NOMO-1 treated with dmso at 0.1 percent for 144 hours (cell line): ENCODE results near the gene ZNF569.
A peak's percentile ranks its signal among the peaks of the same experiment; 100 is the strongest.
"Not testable (repeated sequence)": the region's sequence is repeated elsewhere in the genome, so short reads cannot be mapped to it uniquely, and the experiment has no call there.

Experiments used
- DNase-seq: peaks from one replicate; lab custom pipeline; 2025; ENCODE audit not compliant: unreplicated experiment; lab: John Stamatoyannopoulos, UW

ZNF569 gene

GRCh38 chr19:37403403-37403802 lies 63.8 kb downstream of the ZNF569 start:
- DNase-seq: no peak

DNA sequence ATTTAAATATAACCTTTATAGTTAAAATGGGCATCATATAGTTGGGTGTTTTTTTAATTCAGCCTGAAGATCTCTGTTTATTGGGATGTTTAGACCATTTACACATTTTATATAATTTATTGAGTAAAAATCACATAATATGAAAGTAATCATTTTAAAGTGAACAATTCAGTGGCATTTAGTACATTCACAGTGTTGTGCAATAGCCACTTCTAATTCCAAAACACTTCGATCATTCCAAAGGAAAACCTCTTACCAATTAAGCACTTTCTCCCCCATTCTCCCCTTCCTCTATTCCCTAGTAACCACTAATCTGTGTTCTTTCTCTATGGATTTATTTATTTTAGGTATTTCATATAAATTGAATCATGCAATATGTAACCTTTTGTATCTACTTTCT lies 66.2 kb downstream of the ZNF569 start:
- DNase-seq: no peak

DNA sequence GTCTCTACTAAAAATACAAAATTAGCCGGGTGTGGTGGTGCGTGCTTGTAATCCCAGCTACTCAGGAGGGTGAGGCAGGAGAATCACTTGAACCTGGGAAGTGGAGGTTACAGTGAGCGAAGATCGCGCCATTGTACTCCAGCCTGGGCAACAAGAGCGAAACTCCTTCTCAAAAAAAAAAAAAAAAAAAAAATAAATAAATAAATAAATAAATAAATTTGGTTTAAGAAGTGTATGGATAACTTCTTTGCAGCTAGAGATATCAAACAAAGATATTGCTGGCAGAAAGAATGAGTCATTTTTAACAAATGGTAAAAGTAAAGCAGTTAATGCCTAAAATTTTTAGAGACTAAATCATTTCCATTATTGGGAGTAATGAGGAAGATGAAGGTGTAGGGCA lies 75.8 kb downstream of the ZNF569 start:
- DNase-seq: not testable (repeated sequence)

DNA sequence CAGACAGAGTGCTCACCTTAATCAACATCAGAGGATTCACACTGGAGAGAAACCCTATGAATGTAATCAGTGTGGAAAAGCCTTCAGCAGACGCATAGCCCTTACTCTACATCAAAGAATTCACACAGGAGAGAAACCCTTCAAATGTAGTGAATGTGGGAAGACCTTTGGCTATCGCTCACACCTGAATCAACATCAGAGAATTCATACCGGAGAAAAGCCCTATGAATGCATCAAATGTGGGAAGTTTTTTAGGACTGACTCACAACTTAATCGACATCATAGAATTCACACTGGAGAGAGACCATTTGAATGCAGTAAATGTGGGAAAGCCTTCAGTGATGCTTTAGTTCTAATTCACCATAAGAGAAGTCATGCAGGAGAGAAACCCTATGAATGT lies 78.0 kb downstream of the ZNF569 start:
- no peak for DNase-seq

- DNase-seq: peak; percentile 95
Measured at GRCh38 chr19:37370880-37371661, 96.2 kb downstream of the ZNF569 start, which contains the start of gene ZNF527. Gene ZNF527, plus strand, starts transcription at chr19:37371099. Its CDS starts 3,100 bp downstream, at chr19:37374199.

DNA sequence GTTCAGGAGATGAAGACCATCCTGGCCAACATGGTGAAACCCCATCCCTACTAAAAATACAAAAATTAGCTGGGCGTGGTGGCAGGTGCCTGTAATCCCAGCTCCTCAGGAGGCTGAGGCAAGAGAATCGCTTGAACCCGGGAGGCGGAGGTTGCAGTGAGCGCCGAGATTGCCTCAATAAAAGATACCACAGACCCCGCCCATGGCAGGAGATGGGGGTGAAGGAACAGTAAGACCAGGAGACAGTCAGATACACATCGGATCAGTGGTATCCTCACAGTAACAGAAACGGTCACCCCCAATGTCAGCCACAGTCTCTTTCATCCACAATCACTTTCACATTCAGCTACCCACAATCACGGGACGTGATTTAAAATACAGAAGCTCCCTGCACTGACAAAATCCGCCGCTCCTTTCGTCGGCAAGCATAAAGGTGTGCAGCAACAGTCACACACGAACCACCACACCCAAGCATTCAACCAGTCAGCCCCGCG lies 96.8 kb downstream of the ZNF569 start:
- not testable (repeated sequence) for DNase-seq

DNA sequence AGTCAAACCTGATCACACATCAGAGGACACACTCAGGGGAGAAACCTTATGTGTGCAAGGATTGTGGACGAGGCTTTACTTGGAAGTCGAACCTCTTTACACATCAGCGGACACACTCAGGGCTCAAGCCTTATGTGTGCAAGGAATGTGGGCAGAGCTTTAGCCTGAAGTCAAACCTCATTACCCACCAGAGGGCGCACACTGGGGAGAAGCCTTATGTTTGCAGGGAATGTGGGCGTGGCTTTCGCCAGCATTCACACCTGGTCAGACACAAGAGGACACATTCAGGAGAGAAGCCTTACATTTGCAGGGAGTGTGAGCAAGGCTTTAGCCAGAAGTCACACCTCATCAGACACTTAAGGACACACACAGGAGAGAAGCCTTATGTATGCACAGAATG lies 104.5 kb downstream of the ZNF569 start:
- no peak for DNase-seq

DNA sequence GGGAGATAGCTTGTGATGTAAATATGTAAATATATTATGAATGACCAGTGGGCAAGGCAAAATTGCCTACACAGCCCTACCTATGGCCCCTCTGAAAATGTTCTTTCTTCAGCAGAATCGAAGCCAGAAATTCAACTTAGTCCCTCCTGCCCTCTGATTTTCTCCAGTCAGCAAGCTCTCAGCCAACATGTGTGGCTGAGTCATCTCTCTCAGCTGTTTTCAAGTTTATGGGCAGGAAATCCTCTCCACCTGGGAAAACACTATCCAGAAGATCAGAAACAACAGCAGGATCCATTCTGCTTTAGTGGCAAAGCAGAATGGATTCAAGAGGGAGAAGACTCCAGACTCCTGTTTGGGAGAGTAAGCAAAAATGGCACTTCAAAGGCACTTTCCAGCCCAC lies 105.2 kb downstream of the ZNF569 start:
- no peak for DNase-seq
